ENCODE measurements around the gene CNGA4.

CNGA4 gene

GRCh38 chr11:6238902-6239301, at the start of gene CNGA4:
Gene CNGA4 (plus strand): TSS chr11:6239089. CDS start chr11:6239207, 118 bp downstream.
- no peak for DNase-seq (ENCODE audit: low spot score)

DNA sequence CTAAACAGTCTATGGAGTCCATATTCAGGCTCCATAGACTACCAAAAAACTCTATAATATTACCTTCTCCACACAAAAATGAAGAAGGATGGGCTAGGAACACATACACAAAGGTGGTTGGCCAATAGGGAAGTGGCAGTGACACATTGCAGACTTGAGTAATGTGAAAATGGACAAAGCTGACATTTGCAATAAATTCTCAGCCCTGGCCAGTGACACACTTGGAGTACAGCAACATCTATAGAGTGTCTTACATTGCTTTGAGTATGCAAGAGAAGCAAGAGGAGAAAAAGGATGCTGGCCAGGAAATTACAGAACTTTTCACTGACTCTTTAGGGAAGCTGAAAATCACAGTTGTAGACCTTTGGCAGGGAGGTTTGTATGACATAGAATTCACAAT, 47.1 kb upstream of the CNGA4 start:
- DNase-seq (ENCODE audit: low spot score) = no peak

DNA sequence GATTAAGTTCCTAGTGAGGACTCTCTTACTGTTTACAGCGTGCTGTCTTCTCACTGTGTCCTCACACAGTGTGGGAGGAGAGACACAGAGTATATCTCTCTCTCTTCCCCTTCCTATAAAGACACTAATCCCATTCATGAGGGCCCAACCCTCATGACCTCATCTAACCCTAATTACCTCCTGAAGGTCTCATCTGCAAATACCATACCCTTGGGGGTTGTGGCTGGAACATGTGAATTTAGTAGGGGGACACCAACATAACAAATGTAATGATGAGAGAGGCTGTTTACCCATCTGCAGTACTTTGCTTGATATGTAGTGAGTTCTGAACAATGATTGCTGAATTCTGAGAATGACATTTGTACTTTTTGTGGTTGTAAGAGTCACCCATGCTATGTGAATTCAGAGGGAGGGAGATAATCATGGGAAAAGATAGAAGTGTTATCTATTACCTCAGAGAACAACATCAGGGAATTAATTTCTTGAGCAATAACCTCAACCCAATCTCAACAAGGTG, 44.8 kb upstream of the CNGA4 start:
- DNase-seq (ENCODE audit: low spot score) = no peak

GRCh38 chr11:6196396-6196795, 42.5 kb upstream of the CNGA4 start:
- peak; percentile 46 for DNase-seq (ENCODE audit: low spot score)

GRCh38 chr11:6197466-6198200, 41.3 kb upstream of the CNGA4 start:
- no peak for DNase-seq (ENCODE audit: low spot score)

DNA sequence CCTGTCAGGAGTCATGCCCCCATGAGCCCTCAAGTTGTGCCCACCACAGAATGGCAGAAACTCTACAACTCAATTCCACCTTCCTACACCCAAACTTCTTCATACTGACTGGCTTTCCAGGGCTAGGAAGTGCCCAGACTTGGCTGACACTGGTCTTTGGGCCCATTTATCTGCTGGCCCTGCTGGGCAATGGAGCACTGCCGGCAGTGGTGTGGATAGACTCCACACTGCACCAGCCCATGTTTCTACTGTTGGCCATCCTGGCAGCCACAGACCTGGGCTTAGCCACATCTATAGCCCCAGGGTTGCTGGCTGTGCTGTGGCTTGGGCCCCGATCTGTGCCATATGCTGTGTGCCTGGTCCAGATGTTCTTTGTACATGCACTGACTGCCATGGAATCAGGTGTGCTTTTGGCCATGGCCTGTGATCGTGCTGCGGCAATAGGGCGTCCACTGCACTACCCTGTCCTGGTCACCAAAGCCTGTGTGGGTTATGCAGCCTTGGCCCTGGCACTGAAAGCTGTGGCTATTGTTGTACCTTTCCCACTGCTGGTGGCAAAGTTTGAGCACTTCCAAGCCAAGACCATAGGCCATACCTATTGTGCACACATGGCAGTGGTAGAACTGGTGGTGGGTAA, 39.6 kb upstream of the CNGA4 start, which contains the start of gene OR52W1:
Gene OR52W1, plus strand, starts transcription at position 51 of the 637 bp plus-strand sequence. Its CDS starts 0 bp downstream, at position 51.
- no peak for DNase-seq (ENCODE audit: low spot score)

DNA sequence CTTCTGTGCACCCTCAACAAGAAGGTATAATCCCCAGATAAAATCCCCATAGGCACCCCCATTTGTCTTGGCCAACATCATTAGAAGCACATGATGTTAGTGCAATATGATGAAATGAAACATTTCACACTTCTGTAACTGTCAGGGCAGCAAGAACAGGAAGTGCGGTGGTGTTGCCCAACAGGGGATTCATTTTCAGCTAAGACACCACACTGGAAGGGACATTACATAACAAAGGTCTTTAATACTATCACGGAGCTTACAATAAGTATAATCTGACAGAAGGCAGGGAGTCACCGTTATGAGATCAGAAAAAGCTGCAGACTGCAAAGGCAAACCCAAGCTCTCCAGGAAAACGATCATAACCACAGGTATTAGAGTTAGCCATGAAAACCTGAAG, 37.9 kb upstream of the CNGA4 start:
- peak; percentile 12 for DNase-seq (ENCODE audit: low spot score)

GRCh38 chr11:6201481-6201880, 37.4 kb upstream of the CNGA4 start:
- DNase-seq (ENCODE audit: low spot score) = peak; percentile 53

DNA sequence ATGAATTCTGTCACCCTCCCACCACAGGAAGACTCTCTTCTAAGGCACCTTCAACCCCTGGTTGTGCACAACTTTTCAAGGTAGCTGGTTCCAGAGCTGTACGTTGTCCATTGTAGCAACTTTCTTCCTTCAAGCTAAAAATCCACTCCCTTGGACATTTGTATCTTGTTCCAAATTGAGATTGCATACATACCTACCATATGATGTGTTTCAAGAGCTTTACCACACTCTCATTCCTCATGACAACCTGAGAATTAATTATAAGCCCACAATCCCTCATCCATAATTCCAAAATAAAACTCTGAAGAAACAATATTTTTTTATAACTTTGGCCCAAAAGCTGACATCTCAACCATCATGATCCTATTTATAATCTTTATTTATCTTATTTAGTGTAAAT, 36.8 kb upstream of the CNGA4 start:
- no peak for DNase-seq (ENCODE audit: low spot score)

GRCh38 chr11:6203327-6203726, 35.6 kb upstream of the CNGA4 start:
- DNase-seq (ENCODE audit: low spot score) = peak; percentile 37

GRCh38 chr11:6204706-6205105, 34.2 kb upstream of the CNGA4 start:
- DNase-seq (ENCODE audit: low spot score) = no peak

DNA sequence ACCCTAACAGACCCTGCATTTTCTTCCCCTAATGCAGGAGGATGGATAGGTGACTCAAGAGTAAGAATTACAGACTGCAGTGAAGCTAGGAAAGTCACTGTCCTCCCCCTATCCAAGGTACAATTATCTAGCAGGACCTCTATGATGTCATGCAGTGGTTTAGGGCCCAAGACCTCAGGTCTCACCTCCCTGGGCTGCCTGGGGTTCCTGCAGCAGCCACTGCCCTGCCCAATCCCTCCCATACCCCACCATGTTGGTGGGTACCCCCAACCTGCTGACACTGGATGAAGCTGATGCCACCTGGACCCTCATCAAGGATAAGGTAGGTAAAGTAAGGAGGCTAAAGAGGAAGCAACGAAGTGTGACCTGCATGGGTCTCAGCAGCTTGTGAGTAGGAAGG, 33.5 kb upstream of the CNGA4 start, which contains the start of gene C11orf42:
Gene C11orf42, plus strand, starts transcription at position 192 of the 400 bp plus-strand sequence. Its CDS starts 59 bp downstream, at position 251.
- no peak for DNase-seq (ENCODE audit: low spot score)

- no peak for DNase-seq (ENCODE audit: low spot score)
Measured at GRCh38 chr11:6206456-6207180, 32.3 kb upstream of the CNGA4 start.

DNA sequence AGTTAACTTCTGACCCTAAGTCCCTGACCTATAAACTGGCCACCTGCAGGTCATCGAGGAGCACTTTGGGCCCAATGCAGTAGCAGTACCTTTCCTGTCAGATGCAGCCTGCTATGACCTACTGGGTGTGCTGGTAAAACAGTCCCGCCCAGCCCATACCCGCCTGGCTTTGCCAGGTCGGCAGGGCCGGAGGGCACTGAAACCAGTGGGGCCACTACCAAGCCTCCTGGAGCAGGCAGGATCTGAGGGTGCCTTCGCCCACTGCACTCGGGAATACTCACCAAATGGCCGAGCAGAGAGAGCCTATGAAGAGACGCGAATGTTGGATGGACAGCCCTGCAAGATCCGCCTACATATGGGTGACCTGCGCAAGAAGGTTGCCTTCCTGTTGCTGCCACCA, 29.1 kb upstream of the CNGA4 start:
- no peak for DNase-seq (ENCODE audit: low spot score)

- no peak for DNase-seq (ENCODE audit: low spot score)
Measured at GRCh38 chr11:6210274-6210955, 28.5 kb upstream of the CNGA4 start.

DNA sequence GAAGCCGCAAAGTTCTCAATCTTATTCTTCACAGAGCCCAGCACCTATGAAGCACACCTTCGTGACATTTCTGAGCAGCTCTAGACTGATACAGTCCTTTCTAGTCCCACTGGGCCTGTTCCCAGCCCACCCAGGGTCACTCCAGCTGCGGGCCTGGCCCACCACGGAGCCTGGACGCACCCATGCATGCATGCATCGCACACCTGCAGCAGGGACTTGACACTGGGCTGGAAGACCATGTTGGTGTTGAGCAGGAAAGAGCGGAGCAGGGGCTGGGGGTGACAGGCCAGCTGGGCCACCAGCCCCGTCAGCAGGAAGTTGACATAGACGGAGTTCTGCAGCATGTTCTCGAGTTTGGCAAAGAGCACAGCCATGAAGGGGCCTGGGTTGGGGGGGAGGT, 24.4 kb upstream of the CNGA4 start:
- DNase-seq (ENCODE audit: low spot score) = no peak

- DNase-seq (ENCODE audit: low spot score) = no peak
Measured at GRCh38 chr11:6216501-6216900, 22.4 kb upstream of the CNGA4 start.

GRCh38 chr11:6217722-6218121, 21.2 kb upstream of the CNGA4 start:
- no peak for DNase-seq (ENCODE audit: low spot score)

- no peak for DNase-seq (ENCODE audit: low spot score)
Measured at GRCh38 chr11:6219359-6219758, 19.5 kb upstream of the CNGA4 start.

DNA sequence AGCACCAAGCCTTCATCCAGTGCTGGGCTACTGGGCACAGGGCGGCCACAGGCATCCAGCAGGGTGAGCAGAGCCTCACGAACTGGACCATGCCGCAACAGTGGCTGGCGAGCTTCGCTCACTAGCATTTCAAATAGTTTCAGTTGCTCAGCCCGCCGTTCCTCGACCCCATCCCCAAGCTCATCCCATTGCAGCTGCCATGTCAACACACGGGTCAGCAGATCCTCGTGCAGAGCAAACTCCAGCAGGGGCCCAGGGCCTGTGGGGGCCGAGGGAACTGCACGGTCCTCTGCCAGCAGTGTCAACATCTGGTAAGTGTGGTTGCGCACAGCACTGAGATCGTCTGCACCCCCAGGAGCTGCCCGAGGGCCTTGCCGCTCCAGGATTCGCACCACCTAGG, 15.0 kb upstream of the CNGA4 start:
- DNase-seq (ENCODE audit: low spot score) = no peak

GRCh38 chr11:6224421-6224820, 14.5 kb upstream of the CNGA4 start:
- no peak for DNase-seq (ENCODE audit: low spot score)

- no peak for DNase-seq (ENCODE audit: low spot score)
Measured at GRCh38 chr11:6225024-6225423, 13.9 kb upstream of the CNGA4 start.

All from activated CD4-positive, alpha-beta T cell treated with anti-CD3 and anti-CD28 coated beads, Interleukin-2, Interleukin-4, amounts not matched to agents 100 ng/mL and 50 ng/mL, durations not matched to agents 16 hours and 8 hours (primary cell).